ENCODE measurements around the gene CST2.
"Not testable (repeated sequence)": the region's sequence is repeated elsewhere in the genome, so short reads cannot be mapped to it uniquely, and the experiment has no call there.

Gene CST2

GRCh38 chr20:23800865-23801264 lies 25.7 kb downstream of the CST2 start:
- DNase-seq = no peak

DNA sequence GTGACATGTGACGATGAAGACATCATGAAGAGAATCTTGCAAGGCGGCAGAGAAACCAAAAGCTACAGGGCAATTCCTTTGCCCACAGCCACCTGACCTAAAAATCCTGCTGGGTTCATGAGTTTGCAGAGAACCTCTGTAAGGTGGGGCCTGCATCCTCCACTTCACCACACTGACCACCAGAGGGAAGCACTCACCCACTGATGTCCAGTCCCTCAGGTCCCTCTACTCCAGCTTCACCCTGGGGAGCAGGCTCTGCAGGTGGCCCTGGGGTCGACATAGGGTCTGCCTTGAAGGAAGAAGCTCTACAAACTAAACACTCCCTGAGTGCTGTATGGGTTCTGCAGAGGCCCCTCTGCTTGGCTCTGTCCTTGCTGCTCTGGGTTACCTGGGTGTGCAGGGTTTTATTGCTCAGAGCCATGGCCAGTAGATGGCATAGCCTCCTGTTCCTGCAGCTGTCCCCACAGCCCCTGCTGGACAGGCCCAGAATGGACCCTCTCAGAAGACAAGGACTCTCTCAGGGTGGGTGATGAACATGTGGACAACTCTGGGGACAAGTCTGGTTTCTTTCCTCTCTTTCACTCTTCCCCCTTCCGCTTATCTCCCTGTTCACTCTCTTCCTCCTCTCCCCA lies 27.2 kb downstream of the CST2 start:
- not testable (repeated sequence) for DNase-seq

DNA sequence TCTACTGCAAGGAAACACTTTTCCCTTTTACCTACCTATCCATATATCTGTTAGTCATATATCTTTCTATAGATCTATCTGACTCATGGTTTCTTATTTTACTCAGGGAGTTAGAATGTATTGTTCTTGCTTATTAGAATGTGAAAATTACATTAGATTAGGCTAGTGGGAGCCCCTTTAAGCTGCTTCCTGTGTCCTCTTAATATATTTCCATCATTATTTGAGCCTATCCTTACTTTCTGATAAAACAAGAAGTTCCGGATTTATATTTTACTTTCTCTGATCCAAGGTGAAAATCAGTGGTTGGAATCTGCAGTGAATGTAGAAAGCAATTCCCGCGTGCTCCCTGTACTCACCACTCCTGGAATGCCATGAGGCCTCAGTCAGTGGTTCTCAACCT lies 31.0 kb downstream of the CST2 start:
- DNase-seq = no peak

- DNase-seq = no peak
Measured at GRCh38 chr20:23794841-23795240, 31.7 kb downstream of the CST2 start.

DNA sequence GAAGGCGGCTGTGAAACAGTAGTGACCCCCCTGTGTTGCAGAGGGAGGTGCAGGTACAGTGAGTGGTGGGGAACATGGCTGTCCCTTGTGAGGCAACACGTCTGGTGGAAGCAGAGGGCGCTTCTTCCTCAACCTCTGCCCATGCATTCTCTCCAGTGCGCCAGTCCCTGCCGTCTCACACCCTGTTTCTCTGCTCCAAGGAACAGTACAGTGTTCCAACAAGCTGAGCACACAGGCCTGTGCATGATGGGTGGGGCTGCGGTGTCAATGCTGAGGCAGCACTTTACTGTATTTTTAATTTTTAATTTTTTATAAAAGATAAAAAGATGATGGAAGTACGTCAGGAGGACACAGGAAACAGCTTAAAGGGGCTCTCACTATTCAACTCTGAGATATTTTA lies 32.5 kb downstream of the CST2 start:
- DNase-seq = no peak

DNA sequence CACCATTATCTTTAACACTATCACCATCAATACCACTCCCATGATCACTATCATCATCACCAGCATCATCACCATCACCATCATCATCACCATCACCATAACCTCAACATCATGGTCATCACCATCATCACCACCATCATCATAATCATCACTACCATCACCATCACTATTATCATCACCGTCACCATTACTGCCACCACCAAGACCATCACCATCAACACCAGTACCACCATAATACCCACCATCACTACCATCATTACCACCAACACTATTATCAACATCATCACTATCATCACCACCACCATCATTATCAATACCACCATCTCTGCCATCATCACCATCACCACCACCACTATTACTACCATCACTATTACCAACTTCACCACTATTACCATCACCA lies 43.1 kb downstream of the CST2 start:
- DNase-seq = no peak

DNA sequence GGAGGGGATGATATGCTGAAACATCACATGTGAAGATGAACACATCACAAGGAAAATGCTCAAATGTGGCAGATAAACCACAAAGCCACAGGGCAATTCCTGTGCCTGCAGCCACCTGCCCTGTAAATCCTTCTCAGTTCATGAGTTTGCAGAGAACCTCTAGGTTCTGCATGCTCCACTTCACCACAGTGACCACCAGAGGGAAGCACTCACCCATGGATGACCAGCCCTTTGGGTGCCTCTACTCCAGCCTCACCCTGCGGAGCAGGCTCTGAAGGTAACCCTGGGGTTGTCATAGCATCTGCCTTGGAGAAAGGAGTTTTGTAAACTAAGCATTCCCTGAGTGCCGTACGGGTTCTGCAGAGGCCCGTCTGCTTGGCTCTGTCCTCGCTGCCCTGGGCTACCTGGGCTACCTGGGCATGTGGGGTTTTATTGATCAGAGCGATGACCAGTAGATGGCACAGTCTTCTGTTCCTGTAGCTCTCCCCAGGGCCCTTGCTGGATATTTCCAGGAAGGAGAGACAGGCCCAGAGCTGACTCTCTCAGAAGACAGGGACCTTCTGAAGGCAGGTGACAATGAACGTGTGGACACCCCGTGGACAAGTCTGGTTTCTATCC lies 44.1 kb downstream of the CST2 start:
- DNase-seq = no peak

DNA sequence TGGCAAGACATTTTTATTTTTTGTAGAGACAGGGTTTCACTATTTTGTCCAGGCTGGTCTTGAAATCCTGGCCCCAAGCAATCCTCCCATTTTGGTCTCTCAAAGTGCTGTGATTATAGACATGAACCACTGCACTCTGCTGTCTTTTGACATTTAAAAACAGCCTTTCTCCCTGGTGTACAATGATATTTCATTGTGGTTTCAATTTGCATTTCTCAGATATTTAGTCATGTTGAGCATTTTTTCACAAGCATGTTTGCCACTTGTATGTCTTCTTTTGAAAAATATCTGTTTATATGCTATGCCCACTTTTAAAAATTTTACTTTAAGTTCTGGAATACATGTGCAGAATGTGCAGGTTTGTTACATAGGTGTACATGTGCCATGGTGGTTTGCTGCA lies 47.9 kb downstream of the CST2 start:
- DNase-seq = not testable (repeated sequence)

- not testable (repeated sequence) for DNase-seq
Measured at GRCh38 chr20:23777380-23777779, 49.1 kb downstream of the CST2 start.

DNA sequence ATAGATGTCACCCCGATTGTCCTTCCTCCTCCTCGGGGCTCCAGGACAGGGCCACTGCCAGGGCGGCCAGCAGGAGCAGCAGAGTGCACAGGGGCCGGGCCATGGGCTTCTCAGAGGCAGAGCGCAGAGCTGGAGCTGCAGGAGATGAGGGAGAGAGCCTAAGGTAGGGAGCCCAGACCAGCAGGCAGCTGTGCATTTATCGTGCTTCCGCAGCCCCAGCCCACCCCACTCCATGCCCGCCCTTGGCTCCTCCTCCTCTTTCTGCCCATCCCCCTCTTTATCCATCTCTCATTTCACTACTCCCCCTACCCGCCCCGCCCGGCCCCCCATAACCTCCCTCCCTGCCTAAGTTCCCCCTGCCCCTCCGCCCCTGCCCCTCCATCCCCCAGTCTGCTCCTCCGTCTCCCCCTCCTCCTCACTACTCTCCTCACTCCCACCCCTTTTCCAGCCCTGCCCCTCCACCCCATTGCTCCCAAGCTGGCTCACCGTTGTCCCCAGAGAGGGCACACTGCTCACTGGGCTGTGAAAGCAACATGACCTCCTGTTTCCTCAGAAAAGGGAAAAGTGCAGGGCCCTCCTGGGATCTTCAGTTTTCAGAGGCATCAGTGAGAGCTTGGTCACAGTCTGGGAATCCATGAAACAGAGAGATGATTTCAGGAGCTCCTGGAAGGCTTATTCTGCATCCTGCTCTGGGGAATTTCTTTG lies 50.3 kb downstream of the CST2 start:
- no peak for DNase-seq

- DNase-seq = no peak
Measured at GRCh38 chr20:23774081-23774480, 52.4 kb downstream of the CST2 start.
